ENCODE data around the gene SIK3. TPM values are rescaled to one million over a fixed set of nuclear protein-coding genes. Genes with fewer than 3 reads are reported as not detected.
"Not testable (repeated sequence)": the region's sequence is repeated elsewhere in the genome, so short reads cannot be mapped to it uniquely, and the experiment has no call there.

The SIK3 gene
- total RNA-seq, 1 experiment from 2014 or later: 17.4 TPM

GRCh38 chr11:117144477-117145392 lies 46.5 kb upstream of the SIK3 start:
- H3K4me1 Mint-ChIP-seq (ENCODE audit: low read depth, unreplicated experiment): no peaks in the 10 kb centered on the region
- peak; percentile 44 for DNase-seq
- CTCF ChIA-PET: interaction anchor here (0.6 to 1.7 kb wide), 5 partner anchors 11 to 146 kb away, joined by 3 to 6 read pairs (median 4); no protein-coding TSS in a partner anchor
- intact Hi-C loops (cut with micrococcal nuclease; ENCODE audit: unreplicated experiment): no loop called here
- no peaks in the 10 kb centered on the region for H3K27me3 Mint-ChIP-seq (ENCODE audit: unreplicated experiment)
- TF ChIP-seq CTCF (IDR thresholded peaks at IDR 0.05; ENCODE audit: unreplicated experiment): no peak
- H3K4me3 Mint-ChIP-seq (ENCODE audit: low read depth, unreplicated experiment): peak overlapping the region; percentile 90
- H3K36me3 Mint-ChIP-seq (ENCODE audit: insufficient read depth, unreplicated experiment): peaks cover 44% of the 10 kb centered on the region
- peak overlapping the region; percentile 92 for H3K27ac Mint-ChIP-seq (ENCODE audit: unreplicated experiment)
- H3K9me3 Mint-ChIP-seq (ENCODE audit: low read depth, unreplicated experiment): no peaks in the 10 kb centered on the region
- no TSS peak for BruUV-seq (replicated peaks)

GRCh38 chr11:117143871-117144476 lies 45.7 kb upstream of the SIK3 start, which contains the start of gene PAFAH1B2:
PAFAH1B2 (plus strand) TSS chr11:117144287; CDS start chr11:117152448, 8,161 bp downstream.
- Mint-ChIP-seq H3K27me3 (ENCODE audit: unreplicated experiment) (no peaks in the 10 kb centered on the region), H3K4me3 (ENCODE audit: low read depth, unreplicated experiment) (peak within 1 kb of the TSS; percentile 90), H3K27ac (ENCODE audit: unreplicated experiment) (peak within 1 kb of the TSS; percentile 92), H3K4me1 (ENCODE audit: low read depth, unreplicated experiment) (no peaks in the 10 kb centered on the region), H3K9me3 (ENCODE audit: low read depth, unreplicated experiment) (no peaks in the 10 kb centered on the region), H3K36me3 (ENCODE audit: insufficient read depth, unreplicated experiment) (peaks cover 44% of the 10 kb centered on the region)
- DNase-seq: peak; percentile 94
- CTCF ChIA-PET: interaction anchor here (0.6 to 1.7 kb wide), 4 partner anchors 10 to 146 kb away, joined by 3 to 6 read pairs (median 4); no protein-coding TSS in a partner anchor
- no peak for TF ChIP-seq CTCF (IDR thresholded peaks at IDR 0.05; ENCODE audit: unreplicated experiment)
- intact Hi-C loops (cut with micrococcal nuclease; ENCODE audit: unreplicated experiment): no loop called here
- BruUV-seq (replicated peaks): no TSS peak

- no peaks in the 10 kb centered on the region for H3K9me3 Mint-ChIP-seq (ENCODE audit: low read depth, unreplicated experiment)
- peaks cover 44% of the 10 kb centered on the region for H3K36me3 Mint-ChIP-seq (ENCODE audit: insufficient read depth, unreplicated experiment)
- intact Hi-C loops (cut with micrococcal nuclease; ENCODE audit: unreplicated experiment): no loop called here
- BruUV-seq (replicated peaks): TSS peak; percentile 96
- peak overlapping the region; percentile 90 for H3K4me3 Mint-ChIP-seq (ENCODE audit: low read depth, unreplicated experiment)
- no peaks in the 10 kb centered on the region for H3K27me3 Mint-ChIP-seq (ENCODE audit: unreplicated experiment)
- CTCF ChIA-PET: no interaction called here
- no peaks in the 10 kb centered on the region for H3K4me1 Mint-ChIP-seq (ENCODE audit: low read depth, unreplicated experiment)
- peak overlapping the region; percentile 92 for H3K27ac Mint-ChIP-seq (ENCODE audit: unreplicated experiment)
- no peak for DNase-seq
- no peak for TF ChIP-seq CTCF (IDR thresholded peaks at IDR 0.05; ENCODE audit: unreplicated experiment)
These were observed 45.2 kb upstream of the SIK3 start for GRCh38 chr11:117143390-117143789.

- CTCF ChIA-PET; H3K36me3 Mint-ChIP-seq (ENCODE audit: insufficient read depth, unreplicated experiment); H3K4me1 Mint-ChIP-seq (ENCODE audit: low read depth, unreplicated experiment); DNase-seq; H3K4me3 Mint-ChIP-seq (ENCODE audit: low read depth, unreplicated experiment); H3K27ac Mint-ChIP-seq (ENCODE audit: unreplicated experiment); BruUV-seq (replicated peaks); H3K9me3 Mint-ChIP-seq (ENCODE audit: low read depth, unreplicated experiment); H3K27me3 Mint-ChIP-seq (ENCODE audit: unreplicated experiment); intact Hi-C loops (cut with micrococcal nuclease; ENCODE audit: unreplicated experiment): not testable (repeated sequence)
These were observed 39.2 kb upstream of the SIK3 start for GRCh38 chr11:117137223-117138086.

- H3K9me3 Mint-ChIP-seq (ENCODE audit: low read depth, unreplicated experiment); CTCF ChIA-PET; H3K27ac Mint-ChIP-seq (ENCODE audit: unreplicated experiment); H3K27me3 Mint-ChIP-seq (ENCODE audit: unreplicated experiment); H3K4me1 Mint-ChIP-seq (ENCODE audit: low read depth, unreplicated experiment); H3K4me3 Mint-ChIP-seq (ENCODE audit: low read depth, unreplicated experiment); BruUV-seq (replicated peaks); DNase-seq; H3K36me3 Mint-ChIP-seq (ENCODE audit: insufficient read depth, unreplicated experiment); intact Hi-C loops (cut with micrococcal nuclease; ENCODE audit: unreplicated experiment): not testable (repeated sequence)
These were observed 36.8 kb upstream of the SIK3 start for GRCh38 chr11:117134979-117135378.
